Epithelial cell of proximal tubule (primary cell): ENCODE data around the gene RSAD1. TPM values are rescaled to one million over a fixed set of nuclear protein-coding genes. Genes with fewer than 3 reads are reported as not detected.
"Not testable (repeated sequence)": the region's sequence is repeated elsewhere in the genome, so short reads cannot be mapped to it uniquely, and the experiment has no call there.

Experiments used
- DNase-seq: peaks from one replicate; pipeline ENCODE4 v3.0.0-alpha.2; 2011; ENCODE audit warnings: low read depth
- H3K4me3 ChIP-seq: 2 replicates; pipeline ENCODE4 v1.5.1; 2011; ENCODE audit warnings: low read depth, mild to moderate bottlenecking, low read length
- CTCF ChIP-seq: conservative IDR thresholded peaks from 2 replicates; pipeline ENCODE4 v1.5.1; 2012; ENCODE audit warnings: low read depth, mild to moderate bottlenecking, low read length
- total RNA-seq: library from RNA; depleted of rRNA; stranded (reverse); fragments of >200 nt; gene quantifications from 2 replicates; pipeline ENCODE4 v1.2.3, GENCODE V29; 2015

Gene RSAD1
- total RNA-seq, 1 donor from 2014 or later = 17.1 TPM

GRCh38 chr17:50472286-50472685 lies 6.4 kb upstream of the RSAD1 start:
- no peak for DNase-seq
- TF ChIP-seq CTCF = no peak
- no peak overlapping the region for H3K4me3 ChIP-seq

- peak; percentile 22 for DNase-seq
Measured at GRCh38 chr17:50472761-50473161, 5.9 kb upstream of the RSAD1 start.

GRCh38 chr17:50473901-50474300 lies 4.8 kb upstream of the RSAD1 start:
- DNase-seq = no peak
- no peak overlapping the region for H3K4me3 ChIP-seq
- TF ChIP-seq CTCF = no peak

More at GRCh38 chr17:50472761-50473161, 5.9 kb upstream of the RSAD1 start:
- TF ChIP-seq CTCF = peak; percentile 64
- H3K4me3 ChIP-seq = not testable (repeated sequence)

- H3K4me3 ChIP-seq = no peak overlapping the region
- no peak for TF ChIP-seq CTCF
- no peak for DNase-seq
Measured at GRCh38 chr17:50474523-50474922, 4.1 kb upstream of the RSAD1 start.

GRCh38 chr17:50475362-50475761 lies 3.3 kb upstream of the RSAD1 start:
- DNase-seq = no peak
- H3K4me3 ChIP-seq = no peak overlapping the region
- no peak for TF ChIP-seq CTCF

GRCh38 chr17:50475775-50476544 lies 2.7 kb upstream of the RSAD1 start:
- not testable (repeated sequence) for H3K4me3 ChIP-seq, DNase-seq

GRCh38 chr17:50476545-50477315 lies 1.9 kb upstream of the RSAD1 start:
- no peak for TF ChIP-seq CTCF
- no peak overlapping the region for H3K4me3 ChIP-seq
- no peak for DNase-seq
